Ishikawa (cell line): ENCODE data around the gene ALAD.

ENCODE experiments used
- CEBPB ChIP-seq: IDR thresholded peaks from 2 replicates; pipeline ENCODE4 v1.6.1; 2012
- CREB1 ChIP-seq: IDR thresholded peaks from 2 replicates; pipeline ENCODE4 v1.6.1; 2012; ENCODE audit warnings: low read depth
- EGR1 ChIP-seq: IDR thresholded peaks from 2 replicates; pipeline ENCODE4 v1.6.1; 2012
- EP300 ChIP-seq: IDR thresholded peaks from 2 replicates; pipeline ENCODE4 v1.6.1; 2012; ENCODE audit warnings: borderline replicate concordance
- RAD21 ChIP-seq: IDR thresholded peaks from 2 replicates; pipeline ENCODE4 v1.6.1; 2012; ENCODE audit warnings: low read depth
- REST ChIP-seq: IDR thresholded peaks from 2 replicates; pipeline ENCODE4 v1.6.1; 2012; ENCODE audit warnings: low read depth, mild to moderate bottlenecking
- TAF1 ChIP-seq: IDR thresholded peaks from 2 replicates; pipeline ENCODE4 v1.6.1; 2012; ENCODE audit warnings: low read depth, mild to moderate bottlenecking
- USF1 ChIP-seq: IDR thresholded peaks from 2 replicates; pipeline ENCODE4 v1.6.1; 2012
- TF ChIP-seq, protein P1 (sequence below): IDR thresholded peaks from 2 replicates; pipeline ENCODE4 v1.6.1; 2012

DNA sequence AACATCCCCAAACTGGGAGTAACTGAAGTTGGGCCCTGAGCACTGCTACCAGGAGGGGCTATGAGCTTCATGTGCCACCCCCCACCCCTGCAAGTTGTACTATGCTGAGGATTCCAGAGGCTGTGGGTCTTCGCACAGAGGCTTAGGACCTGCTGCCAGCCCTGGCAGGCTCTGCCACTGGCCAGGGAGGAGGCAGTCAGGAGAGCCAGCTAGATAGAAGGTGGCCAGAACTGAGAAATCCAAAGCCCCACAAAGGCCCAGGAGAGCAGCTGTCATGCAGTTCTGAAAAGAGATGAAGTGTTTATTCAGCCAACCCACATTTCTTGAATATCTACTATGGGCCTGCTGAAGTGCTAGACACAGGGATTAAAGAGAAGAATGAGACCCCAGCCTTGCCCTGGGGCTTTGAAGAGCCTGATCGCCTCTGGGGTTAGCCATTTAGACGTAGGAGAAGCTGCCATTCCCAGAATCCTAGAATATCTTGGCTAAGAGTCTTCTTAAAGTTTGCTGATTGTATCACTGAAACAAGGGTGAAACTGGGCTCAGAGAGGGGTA lies 1.4 kb downstream of the ALAD start:
- TF ChIP-seq CREB1 (no peak), EP300 (no peak), TAF1 (no peak), REST (no peak), CEBPB (no peak), EGR1 (no peak), RAD21 (no peak), USF1 (no peak)
- TF ChIP-seq, protein P1, sequence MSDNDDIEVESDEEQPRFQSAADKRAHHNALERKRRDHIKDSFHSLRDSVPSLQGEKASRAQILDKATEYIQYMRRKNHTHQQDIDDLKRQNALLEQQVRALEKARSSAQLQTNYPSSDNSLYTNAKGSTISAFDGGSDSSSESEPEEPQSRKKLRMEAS = no peak
